Nephron progenitor cell (in vitro differentiated cells): Measurements from ENCODE around the gene KRCC1.

ENCODE experiments used
- DNase-seq: peaks from one replicate; pipeline ENCODE4 v3.0.0; 2021
- H3K27ac Mint-ChIP-seq: 2 replicates; pipeline ENCODE4 v1.8.0; 2021; ENCODE audit warnings: mild to moderate bottlenecking, moderate library complexity, mixed read lengths
- H3K27me3 Mint-ChIP-seq: 2 replicates; pipeline ENCODE4 v1.8.0; 2021; ENCODE audit warnings: mild to moderate bottlenecking, low read depth, mixed read lengths; ENCODE audit not compliant: poor library complexity
- H3K36me3 Mint-ChIP-seq: 2 replicates; pipeline ENCODE4 v1.8.0; 2021; ENCODE audit warnings: low read depth, mixed read lengths
- H3K4me1 Mint-ChIP-seq: 2 replicates; pipeline ENCODE4 v1.8.0; 2021; ENCODE audit warnings: mixed read lengths
- H3K4me3 Mint-ChIP-seq: 2 replicates; pipeline ENCODE4 v1.8.0; 2021; ENCODE audit warnings: mild to moderate bottlenecking, moderate library complexity, mixed read lengths
- H3K9me3 Mint-ChIP-seq: 2 replicates; pipeline ENCODE4 v1.8.0; 2021; ENCODE audit warnings: mild to moderate bottlenecking, moderate library complexity, mixed read lengths
- CTCF ChIP-seq: fragments of 200-600 bp; sonication (generic); IDR thresholded peaks from 2 replicates; pipeline ENCODE4 v1.5.0; 2021; ENCODE audit warnings: antibody characterized with exemption

The KRCC1 gene

GRCh38 chr2:88036182-88036581 lies 19.4 kb downstream of the KRCC1 start:
- TF ChIP-seq CTCF = no peak
- H3K27me3 Mint-ChIP-seq = no peaks in the 10 kb centered on the region
- H3K4me3 Mint-ChIP-seq = no peak overlapping the region
- H3K4me1 Mint-ChIP-seq = peaks cover 6% of the 10 kb centered on the region
- no peak for DNase-seq
- no peaks in the 10 kb centered on the region for H3K9me3 Mint-ChIP-seq
- no peak overlapping the region for H3K27ac Mint-ChIP-seq
- H3K36me3 Mint-ChIP-seq = peaks cover 60% of the 10 kb centered on the region

GRCh38 chr2:88032070-88032702 lies 23.4 kb downstream of the KRCC1 start:
- TF ChIP-seq CTCF = no peak
- H3K4me3 Mint-ChIP-seq = no peak overlapping the region
- no peak for DNase-seq
- H3K4me1 Mint-ChIP-seq = no peaks in the 10 kb centered on the region
- H3K27me3 Mint-ChIP-seq = no peaks in the 10 kb centered on the region
- H3K27ac Mint-ChIP-seq = no peak overlapping the region
- H3K9me3 Mint-ChIP-seq = no peaks in the 10 kb centered on the region
- H3K36me3 Mint-ChIP-seq = peaks cover 59% of the 10 kb centered on the region

GRCh38 chr2:88028931-88029330 lies 26.7 kb downstream of the KRCC1 start:
- peaks cover 6% of the 10 kb centered on the region for H3K4me1 Mint-ChIP-seq
- no peaks in the 10 kb centered on the region for H3K9me3 Mint-ChIP-seq
- H3K4me3 Mint-ChIP-seq = no peak overlapping the region
- H3K27me3 Mint-ChIP-seq = no peaks in the 10 kb centered on the region
- no peak for DNase-seq
- peaks cover 47% of the 10 kb centered on the region for H3K36me3 Mint-ChIP-seq
- H3K27ac Mint-ChIP-seq = no peak overlapping the region
- TF ChIP-seq CTCF = no peak

GRCh38 chr2:88027697-88028389 lies 27.7 kb downstream of the KRCC1 start:
- Mint-ChIP-seq H3K27me3 (no peaks in the 10 kb centered on the region), H3K9me3 (no peaks in the 10 kb centered on the region), H3K4me3 (no peak overlapping the region), H3K36me3 (peaks cover 49% of the 10 kb centered on the region), H3K27ac (peak overlapping the region; percentile 2), H3K4me1 (peaks cover 6% of the 10 kb centered on the region)
- no peak for DNase-seq
- no peak for TF ChIP-seq CTCF

- DNase-seq = peak; percentile 28
- peaks cover 5% of the 10 kb centered on the region for H3K27me3 Mint-ChIP-seq
- no peaks in the 10 kb centered on the region for H3K9me3 Mint-ChIP-seq
- H3K4me3 Mint-ChIP-seq = no peak overlapping the region
- H3K36me3 Mint-ChIP-seq = peaks cover 40% of the 10 kb centered on the region
- peaks cover 7% of the 10 kb centered on the region for H3K4me1 Mint-ChIP-seq
- TF ChIP-seq CTCF = no peak
- H3K27ac Mint-ChIP-seq = no peak overlapping the region
These were observed 31.1 kb downstream of the KRCC1 start for GRCh38 chr2:88024509-88024908.

GRCh38 chr2:88022669-88022921 lies 33.0 kb downstream of the KRCC1 start:
- H3K4me1 Mint-ChIP-seq = peaks cover 26% of the 10 kb centered on the region
- H3K27ac Mint-ChIP-seq = no peak overlapping the region
- no peak for TF ChIP-seq CTCF
- H3K4me3 Mint-ChIP-seq = no peak overlapping the region
- peaks cover 11% of the 10 kb centered on the region for H3K27me3 Mint-ChIP-seq
- H3K36me3 Mint-ChIP-seq = peaks cover 23% of the 10 kb centered on the region
- no peaks in the 10 kb centered on the region for H3K9me3 Mint-ChIP-seq
- DNase-seq = no peak
